ENCODE results near the gene ARF6.
A peak's percentile ranks its signal among the peaks of the same experiment; 100 is the strongest.
"Not testable (repeated sequence)": the region's sequence is repeated elsewhere in the genome, so short reads cannot be mapped to it uniquely, and the experiment has no call there.

ARF6 gene

GRCh38 chr14:49892636-49893308, at the start of gene ARF6:
Gene ARF6, plus strand, starts transcription at chr14:49893082. Its CDS starts 655 bp downstream, at chr14:49893737.
- DNase-seq, result peak; percentile 98

GRCh38 chr14:49849213-49849847, 43.6 kb upstream of the ARF6 start:
- no peak for DNase-seq

GRCh38 chr14:49851813-49852212, 41.1 kb upstream of the ARF6 start:
- no peak for DNase-seq

- peak; percentile 82 for DNase-seq
Observed at GRCh38 chr14:49852301-49853157, 40.4 kb upstream of the ARF6 start, which contains the start of gene NEMF. Gene NEMF, minus strand, starts transcription at chr14:49852788. Its CDS starts 35 bp downstream, at chr14:49852753.

GRCh38 chr14:49853158-49853477, 39.8 kb upstream of the ARF6 start:
- no peak for DNase-seq

- peak; percentile 78 for DNase-seq
Observed at GRCh38 chr14:49853572-49854375, 39.1 kb upstream of the ARF6 start.

GRCh38 chr14:49857427-49858003, 35.4 kb upstream of the ARF6 start:
- DNase-seq, result no peak

- DNase-seq, result no peak
Observed at GRCh38 chr14:49858383-49858782, 34.5 kb upstream of the ARF6 start.

GRCh38 chr14:49860988-49861698, 31.7 kb upstream of the ARF6 start:
- DNase-seq, result no peak

- peak; percentile 70 for DNase-seq
Observed at GRCh38 chr14:49861699-49862088, 31.2 kb upstream of the ARF6 start.

- DNase-seq, result peak; percentile 86
Observed at GRCh38 chr14:49862089-49862673, 30.7 kb upstream of the ARF6 start.

- DNase-seq, result peak; percentile 19
Observed at GRCh38 chr14:49863487-49864281, 29.2 kb upstream of the ARF6 start.

- DNase-seq, result peak; percentile 87
Observed at GRCh38 chr14:49865431-49865859, 27.4 kb upstream of the ARF6 start.

GRCh38 chr14:49867831-49868719, 24.8 kb upstream of the ARF6 start:
- DNase-seq, result peak; percentile 98

- no peak for DNase-seq
Observed at GRCh38 chr14:49868720-49869114, 24.2 kb upstream of the ARF6 start.

- DNase-seq, result no peak
Observed at GRCh38 chr14:49870908-49871307, 22.0 kb upstream of the ARF6 start.

GRCh38 chr14:49873548-49873947, 19.3 kb upstream of the ARF6 start:
- DNase-seq, result not testable (repeated sequence)

- DNase-seq, result no peak
Observed at GRCh38 chr14:49875640-49876198, 17.2 kb upstream of the ARF6 start.

- no peak for DNase-seq
Observed at GRCh38 chr14:49876563-49877127, 16.2 kb upstream of the ARF6 start.

Data from CD4-positive, alpha-beta T cell treated with Interleukin-6 for 4 hours (primary cell).